Measurements from ENCODE around the gene FBXL7. TPM values are rescaled to one million over a fixed set of nuclear protein-coding genes. Genes with fewer than 3 reads are reported as not detected.

The FBXL7 gene
- total RNA-seq, 1 experiment from 2014 or later = not detected

DNA sequence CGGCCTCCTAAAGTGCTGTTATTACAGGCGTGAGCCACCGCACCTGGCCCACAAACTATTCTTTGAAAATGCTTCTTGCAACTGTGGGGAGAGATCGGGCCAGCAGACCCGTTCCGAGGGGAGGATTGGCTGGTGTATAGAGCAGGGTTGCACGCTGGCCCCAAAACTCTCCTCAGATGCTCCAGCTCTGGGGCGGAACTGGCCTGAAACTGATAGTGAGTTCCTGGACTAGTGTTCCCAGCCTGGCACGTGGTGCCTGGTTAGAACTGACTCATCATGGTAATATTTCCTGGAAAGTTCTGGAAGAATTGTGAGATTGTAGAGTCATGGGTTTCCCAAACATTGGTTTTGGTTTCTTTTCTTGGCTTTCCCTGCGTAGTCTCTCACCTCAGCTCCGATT is 120.5 kb downstream of the FBXL7 start:
- Histone ChIP-seq H3K27ac (no peak overlapping the region), H3F3A (ENCODE audit: insufficient read depth, low read depth) (no peaks in the 10 kb centered on the region), H3K4me2 (no peak overlapping the region), H3K4me3 (no peak overlapping the region), H3K9me2 (ENCODE audit: insufficient read depth) (0 out of 2 replicates have a peak, but pooled peaks cover 4% of the 10 kb centered on the region), H3K4me1 (replicated peaks; ENCODE audit: insufficient read depth) (no peaks in the 10 kb centered on the region), H2AFZ (no peak overlapping the region), H3K79me2 (ENCODE audit: low read depth) (no peaks in the 10 kb centered on the region), H3K9me3 (ENCODE audit: insufficient read depth, low read depth) (no peaks in the 10 kb centered on the region), H4K20me1 (ENCODE audit: insufficient read depth) (no peaks in the 10 kb centered on the region), H3K27me3 (ENCODE audit: insufficient read depth, low read depth) (peaks cover 5% of the 10 kb centered on the region; the same call in 1 of the 2 replicates), H3K36me3 (ENCODE audit: low read depth) (no peaks in the 10 kb centered on the region)
- CTCF ChIA-PET = interaction anchor here (0.7 kb wide), 1 partner anchor 663 kb away, joined by 8 read pairs; no protein-coding TSS in a partner anchor
- POLR2A ChIA-PET (ENCODE audit: unreplicated experiment) = no interaction called here
- intact Hi-C loops (cut with micrococcal nuclease; ENCODE audit: unreplicated experiment) = no loop called here
- no peak for DNase-seq
- no TSS peak for BruUV-seq (replicated peaks)
- no peak for TF ChIP-seq EZH2 (IDR thresholded peaks at IDR 0.05; ENCODE audit: low read depth)
- TF ChIP-seq, protein P1, sequence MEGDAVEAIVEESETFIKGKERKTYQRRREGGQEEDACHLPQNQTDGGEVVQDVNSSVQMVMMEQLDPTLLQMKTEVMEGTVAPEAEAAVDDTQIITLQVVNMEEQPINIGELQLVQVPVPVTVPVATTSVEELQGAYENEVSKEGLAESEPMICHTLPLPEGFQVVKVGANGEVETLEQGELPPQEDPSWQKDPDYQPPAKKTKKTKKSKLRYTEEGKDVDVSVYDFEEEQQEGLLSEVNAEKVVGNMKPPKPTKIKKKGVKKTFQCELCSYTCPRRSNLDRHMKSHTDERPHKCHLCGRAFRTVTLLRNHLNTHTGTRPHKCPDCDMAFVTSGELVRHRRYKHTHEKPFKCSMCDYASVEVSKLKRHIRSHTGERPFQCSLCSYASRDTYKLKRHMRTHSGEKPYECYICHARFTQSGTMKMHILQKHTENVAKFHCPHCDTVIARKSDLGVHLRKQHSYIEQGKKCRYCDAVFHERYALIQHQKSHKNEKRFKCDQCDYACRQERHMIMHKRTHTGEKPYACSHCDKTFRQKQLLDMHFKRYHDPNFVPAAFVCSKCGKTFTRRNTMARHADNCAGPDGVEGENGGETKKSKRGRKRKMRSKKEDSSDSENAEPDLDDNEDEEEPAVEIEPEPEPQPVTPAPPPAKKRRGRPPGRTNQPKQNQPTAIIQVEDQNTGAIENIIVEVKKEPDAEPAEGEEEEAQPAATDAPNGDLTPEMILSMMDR (conservative IDR thresholded peaks at IDR 0.05) = no peak

DNA sequence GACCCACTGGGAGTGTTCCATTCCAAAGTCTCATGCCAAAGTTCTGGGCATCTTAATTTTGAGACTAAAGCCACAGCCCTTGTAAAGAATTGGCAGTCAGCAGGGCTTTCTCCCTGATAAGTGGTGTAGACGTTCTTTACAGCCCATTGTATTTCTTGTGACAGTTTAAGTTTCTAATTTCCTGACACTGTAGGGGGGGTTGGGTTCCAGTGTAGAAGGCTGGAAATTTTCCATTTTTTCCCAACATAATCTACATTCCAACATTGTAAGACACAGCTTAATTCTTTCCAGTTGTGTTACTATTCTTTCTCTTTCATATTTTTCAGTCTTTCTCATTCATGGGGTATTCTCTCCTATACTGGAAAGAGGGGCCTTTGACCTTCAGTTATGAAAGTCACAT is 121.1 kb downstream of the FBXL7 start:
- H3F3A ChIP-seq (ENCODE audit: insufficient read depth, low read depth) = no peaks in the 10 kb centered on the region
- CTCF ChIA-PET = no interaction called here
- no peaks in the 10 kb centered on the region for H4K20me1 ChIP-seq (ENCODE audit: insufficient read depth)
- DNase-seq = no peak
- H3K4me2 ChIP-seq = no peak overlapping the region
- no TSS peak for BruUV-seq (replicated peaks)
- no peaks in the 10 kb centered on the region for H3K79me2 ChIP-seq (ENCODE audit: low read depth)
- H3K9me2 ChIP-seq (ENCODE audit: insufficient read depth) = 0 out of 2 replicates have a peak, but pooled peaks cover 4% of the 10 kb centered on the region
- H3K4me1 ChIP-seq (replicated peaks; ENCODE audit: insufficient read depth) = no peaks in the 10 kb centered on the region
- H3K27me3 ChIP-seq (ENCODE audit: insufficient read depth, low read depth) = no peaks in the 10 kb centered on the region
- no peaks in the 10 kb centered on the region for H3K36me3 ChIP-seq (ENCODE audit: low read depth)
- H3K27ac ChIP-seq = no peak overlapping the region
- no peak overlapping the region for H2AFZ ChIP-seq
- POLR2A ChIA-PET (ENCODE audit: unreplicated experiment) = no interaction called here
- no peaks in the 10 kb centered on the region for H3K9me3 ChIP-seq (ENCODE audit: insufficient read depth, low read depth)
- TF ChIP-seq, protein P1 (conservative IDR thresholded peaks at IDR 0.05) = no peak
- no peak for TF ChIP-seq EZH2 (IDR thresholded peaks at IDR 0.05; ENCODE audit: low read depth)
- H3K4me3 ChIP-seq = no peak overlapping the region
- intact Hi-C loops (cut with micrococcal nuclease; ENCODE audit: unreplicated experiment) = no loop called here

DNA sequence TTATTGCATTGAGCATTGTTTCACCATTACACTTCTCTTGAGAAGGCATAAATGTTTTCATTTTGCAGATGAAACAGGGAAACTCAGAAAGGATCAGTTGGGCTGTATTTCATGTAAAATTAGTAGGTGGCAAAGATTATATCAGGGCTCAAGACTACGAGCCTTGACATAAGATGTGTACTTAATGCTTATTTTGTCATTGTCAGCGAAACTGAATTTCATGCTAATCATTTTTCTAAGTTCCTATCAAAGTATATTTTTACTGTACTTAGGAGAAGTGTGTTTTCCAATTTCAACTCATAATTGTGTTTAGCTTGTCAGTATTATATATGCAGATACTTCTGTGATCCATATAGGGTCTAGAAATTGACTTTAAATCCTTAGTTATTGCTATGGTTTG is 123.8 kb downstream of the FBXL7 start:
- Histone ChIP-seq H3K9me2 (ENCODE audit: insufficient read depth) (0 out of 2 replicates have a peak, but pooled peaks cover 4% of the 10 kb centered on the region), H3K36me3 (ENCODE audit: low read depth) (no peaks in the 10 kb centered on the region), H3K4me2 (no peak overlapping the region), H4K20me1 (ENCODE audit: insufficient read depth) (no peaks in the 10 kb centered on the region), H3K9me3 (ENCODE audit: insufficient read depth, low read depth) (no peaks in the 10 kb centered on the region), H3K4me1 (replicated peaks; ENCODE audit: insufficient read depth) (no peaks in the 10 kb centered on the region), H3K27ac (no peak overlapping the region), H3K27me3 (ENCODE audit: insufficient read depth, low read depth) (no peaks in the 10 kb centered on the region), H3K4me3 (no peak overlapping the region), H3K79me2 (ENCODE audit: low read depth) (no peaks in the 10 kb centered on the region), H2AFZ (no peak overlapping the region), H3F3A (ENCODE audit: insufficient read depth, low read depth) (no peaks in the 10 kb centered on the region)
- no peak for DNase-seq
- POLR2A ChIA-PET (ENCODE audit: unreplicated experiment) = no interaction called here
- no TSS peak for BruUV-seq (replicated peaks)
- CTCF ChIA-PET = no interaction called here
- TF ChIP-seq EZH2 (IDR thresholded peaks at IDR 0.05; ENCODE audit: low read depth) = no peak
- TF ChIP-seq, protein P1 (conservative IDR thresholded peaks at IDR 0.05) = no peak
- intact Hi-C loops (cut with micrococcal nuclease; ENCODE audit: unreplicated experiment) = no loop called here
